Measurements from ENCODE around the gene PPP3CA.

Gene PPP3CA

GRCh38 chr4:101222156-101222845 lies 125.0 kb downstream of the PPP3CA start:
- H3K4me3 ChIP-seq (ENCODE audit: low read length) = no peak overlapping the region
- DNase-seq (ENCODE audit: low read depth) = no peak
- no peak for TF ChIP-seq CTCF (conservative IDR thresholded peaks at IDR 0.05; ENCODE audit: low read depth, low read length)

GRCh38 chr4:101221294-101221693 lies 126.0 kb downstream of the PPP3CA start:
- no peak for TF ChIP-seq CTCF (conservative IDR thresholded peaks at IDR 0.05; ENCODE audit: low read depth, low read length)
- H3K4me3 ChIP-seq (ENCODE audit: low read length) = no peak overlapping the region
- no peak for DNase-seq (ENCODE audit: low read depth)

GRCh38 chr4:101218894-101219293 lies 128.4 kb downstream of the PPP3CA start:
- no peak for TF ChIP-seq CTCF (conservative IDR thresholded peaks at IDR 0.05; ENCODE audit: low read depth, low read length)
- no peak overlapping the region for H3K4me3 ChIP-seq (ENCODE audit: low read length)
- no peak for DNase-seq (ENCODE audit: low read depth)

GRCh38 chr4:101218346-101218745 lies 129.0 kb downstream of the PPP3CA start:
- no peak for TF ChIP-seq CTCF (conservative IDR thresholded peaks at IDR 0.05; ENCODE audit: low read depth, low read length)
- no peak overlapping the region for H3K4me3 ChIP-seq (ENCODE audit: low read length)
- no peak for DNase-seq (ENCODE audit: low read depth)

- no peak for DNase-seq (ENCODE audit: low read depth)
- H3K4me3 ChIP-seq (ENCODE audit: low read length) = no peak overlapping the region
- TF ChIP-seq CTCF (conservative IDR thresholded peaks at IDR 0.05; ENCODE audit: low read depth, low read length) = no peak
Observed at GRCh38 chr4:101217353-101218031, 129.8 kb downstream of the PPP3CA start.

- DNase-seq (ENCODE audit: low read depth) = no peak
- no peak for TF ChIP-seq CTCF (conservative IDR thresholded peaks at IDR 0.05; ENCODE audit: low read depth, low read length)
- H3K4me3 ChIP-seq (ENCODE audit: low read length) = no peak overlapping the region
Observed at GRCh38 chr4:101211146-101211553, 136.2 kb downstream of the PPP3CA start.

GRCh38 chr4:101210331-101210730 lies 137.0 kb downstream of the PPP3CA start:
- no peak for TF ChIP-seq CTCF (conservative IDR thresholded peaks at IDR 0.05; ENCODE audit: low read depth, low read length)
- DNase-seq (ENCODE audit: low read depth) = no peak
- H3K4me3 ChIP-seq (ENCODE audit: low read length) = no peak overlapping the region
